HepG2 (cell line): ENCODE results near the gene TSTD1. TPM values are rescaled to one million over a fixed set of nuclear protein-coding genes. Genes with fewer than 3 reads are reported as not detected.

Experiments used
- AGO2 ChIP-seq: fragments of 200-400 bp; formaldehyde crosslinking; optimal IDR thresholded peaks from 2 replicates; pipeline ENCODE3; 2017; ENCODE audit warnings: mild to moderate bottlenecking, low read depth, low read length, moderate library complexity
- ATF7-NPFF ChIP-seq: sonication (generic); formaldehyde crosslinking; IDR thresholded peaks from 2 replicates; pipeline ENCODE4 v1.8.1; 2023; ENCODE audit warnings: mild to moderate bottlenecking, low read depth, missing genetic modification reagents, moderate library complexity
- ETV6 ChIP-seq: sonication (generic); formaldehyde crosslinking; conservative IDR thresholded peaks from 2 replicates; pipeline ENCODE4 v1.4.0; 2020; ENCODE audit warnings: missing genetic modification reagents
- HDAC1 ChIP-seq: sonication (generic); formaldehyde crosslinking; IDR thresholded peaks from 2 replicates; pipeline ENCODE4 v1.5.1; 2020; ENCODE audit warnings: mild to moderate bottlenecking, missing genetic modification reagents
- HNF4A ChIP-seq: sonication (generic); formaldehyde crosslinking; IDR thresholded peaks from 2 replicates; pipeline ENCODE4 v1.4.0; 2020; ENCODE audit warnings: missing genetic modification reagents
- KDM2A ChIP-seq: sonication (generic); formaldehyde crosslinking; IDR thresholded peaks from 2 replicates; pipeline ENCODE4 v1.4.0; 2020; ENCODE audit warnings: low read depth, missing genetic modification reagents, borderline replicate concordance
- LCORL ChIP-seq, 2 experiments: fragments of 450-650 bp in 1 of 2; sonication (generic) in 1 of 2; formaldehyde crosslinking in 1 of 2; IDR thresholded peaks; 2 replicates each; pipeline versions ENCODE4 v1.5.0 to v1.6.1; 2017 to 2020; ENCODE audit warnings: antibody characterized with exemption in 1 of 2, missing genetic modification reagents in 1 of 2
- PATZ1 ChIP-seq: sonication (generic); formaldehyde crosslinking; IDR thresholded peaks from 2 replicates; pipeline ENCODE4 v1.4.0; 2020; ENCODE audit warnings: missing genetic modification reagents
- PPARG ChIP-seq: conservative IDR thresholded peaks from 2 replicates; pipeline ENCODE4 v1.6.1; 2016; ENCODE audit warnings: missing biosample characterization, missing genetic modification reagents
- RCOR2 ChIP-seq: IDR thresholded peaks from 2 replicates; pipeline ENCODE4 v1.6.1; 2016; ENCODE audit warnings: missing biosample characterization, missing genetic modification reagents
- RFX1 ChIP-seq: fragments of 450-650 bp; IDR thresholded peaks from 2 replicates; pipeline ENCODE4 v1.6.1; 2017
- ZBTB10 ChIP-seq: sonication (generic); formaldehyde crosslinking; IDR thresholded peaks from 2 replicates; pipeline ENCODE4 v1.4.0; 2020; ENCODE audit warnings: missing genetic modification reagents, borderline replicate concordance
- ZHX1 ChIP-seq: sonication (generic); formaldehyde crosslinking; IDR thresholded peaks from 2 replicates; pipeline ENCODE4 v1.8.1; 2022; ENCODE audit warnings: low read depth, mild to moderate bottlenecking, missing genetic modification reagents
- ZNF264 ChIP-seq: sonication (generic); formaldehyde crosslinking; IDR thresholded peaks from 2 replicates; pipeline ENCODE4 v1.4.0; 2020; ENCODE audit warnings: missing genetic modification reagents
- ZNF335 ChIP-seq: sonication (generic); formaldehyde crosslinking; IDR thresholded peaks from 2 replicates; pipeline ENCODE4 v1.4.0; 2020; ENCODE audit warnings: missing genetic modification reagents
- ZNF569 ChIP-seq: sonication (generic); formaldehyde crosslinking; IDR thresholded peaks from 2 replicates; pipeline ENCODE4 v1.5.0; 2020; ENCODE audit warnings: mild to moderate bottlenecking, missing genetic modification reagents, moderate library complexity, borderline replicate concordance
- ZNF589 ChIP-seq: sonication (generic); formaldehyde crosslinking; conservative IDR thresholded peaks from 2 replicates; pipeline ENCODE4 v1.8.0; 2022; ENCODE audit warnings: mild to moderate bottlenecking, moderate library complexity, missing genetic modification reagents
- ZNF775 ChIP-seq: sonication (generic); formaldehyde crosslinking; IDR thresholded peaks from 2 replicates; pipeline ENCODE4 v1.4.0; 2020; ENCODE audit warnings: missing genetic modification reagents, mild to moderate bottlenecking, moderate library complexity, borderline replicate concordance
- polyA plus RNA-seq, 8 experiments: library from polyadenylated mRNA; depleted of rRNA in 3 of 8; stranded (reverse) in 7 of 8; unstranded in 1 of 8; fragments of >200 nt; fragmentation: Illumina TruSeq in 4 of 8; extraction: Trizol in 4 of 8; gene quantifications; 2 replicates each; pipeline versions ENCODE4 v1.2.1 to v1.2.3, GENCODE V29; 2011 to 2016; ENCODE audit warnings: low read depth in 4 of 8, missing spikeins in 1 of 8, mixed read lengths in 1 of 8; ENCODE audit not compliant: insufficient read depth in 1 of 8
- total RNA-seq, 5 experiments: library from RNA; depleted of rRNA; stranded (reverse); fragments of >200 nt; fragmentation: Illumina TruSeq; extraction: Trizol; gene quantifications; 2 replicates each; pipeline ENCODE4 v1.2.3, GENCODE V29; 2016; ENCODE audit warnings: low read depth in 1 of 5
- TF ChIP-seq, protein P1 (sequence below): sonication (generic); formaldehyde crosslinking; IDR thresholded peaks from 2 replicates; pipeline ENCODE4 v1.4.0; 2020; ENCODE audit warnings: missing genetic modification reagents, mild to moderate bottlenecking, borderline replicate concordance

TSTD1 gene
- total and polyA plus RNA-seq, 2 of the 13 experiments (the other 11 are each of a cell fraction or from before 2014, with no cell fraction given), result 0.15 to 0.31 TPM

DNA sequence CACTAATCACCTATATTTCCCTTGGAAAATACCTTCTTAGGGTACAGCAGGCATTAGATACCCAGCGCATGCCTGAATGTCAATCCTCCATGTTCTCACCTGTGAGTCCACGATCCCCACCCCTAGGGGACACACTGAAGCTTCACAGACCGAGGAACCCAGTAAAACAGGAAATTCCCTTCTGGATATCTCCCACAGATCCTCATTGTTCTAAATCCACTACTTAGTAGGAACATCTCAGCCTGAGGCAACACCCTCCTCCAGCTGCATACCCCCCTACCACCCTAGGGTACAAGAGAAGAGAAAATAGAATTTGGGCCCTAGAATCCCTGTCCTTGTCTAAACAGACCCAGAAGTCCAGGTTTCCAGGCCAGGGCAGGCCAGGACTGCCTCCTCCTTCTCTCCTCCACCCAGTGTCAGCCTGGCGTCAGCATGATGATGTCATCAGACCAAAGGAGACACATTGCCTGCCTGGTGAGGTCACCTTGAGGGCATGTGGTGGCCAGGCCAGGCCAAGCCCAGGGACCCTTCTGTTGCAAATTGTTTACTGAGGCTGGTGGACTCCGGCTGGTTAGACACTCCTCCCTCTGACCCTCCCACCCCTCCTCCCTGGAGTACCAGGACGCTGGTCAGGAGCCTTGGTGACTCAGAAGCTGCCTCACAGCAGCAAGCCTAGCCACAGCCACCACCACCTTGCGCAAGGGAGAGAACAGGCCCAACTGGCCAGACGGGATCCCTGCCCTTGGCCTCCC, 44.4 kb upstream of the TSTD1 start (continued):
- TF ChIP-seq LCORL (IDR thresholded peaks at IDR 0.05) (no peak), LCORL (CRISPR knock-in tag; IDR thresholded peaks at IDR 0.05) (peak; percentile 34; the same call in 1 of the 2 replicates), RFX1 (no peak), PATZ1 (CRISPR knock-in tag) (peak; percentile 57), ZNF335 (no peak), ZBTB10 (CRISPR knock-in tag) (no peak), PPARG (CRISPR knock-in tag) (no peak), KDM2A (peak; percentile 19; the same call in 1 of the 2 replicates), ZNF589 (CRISPR knock-in tag) (no peak), ZHX1 (peak; percentile 73; the same call in 1 of the 2 replicates), AGO2 (no peak), ETV6 (no peak), RCOR2 (CRISPR knock-in tag) (no peak), HDAC1 (peak; percentile 32), HNF4A (CRISPR knock-in tag) (peak; percentile 19; the same call in 1 of the 2 replicates), ATF7-NPFF (no peak), ZNF264 (CRISPR knock-in tag) (no peak), ZNF775 (CRISPR knock-in tag) (no peak), ZNF569 (CRISPR knock-in tag) (no peak)
- TF ChIP-seq, protein P1, sequence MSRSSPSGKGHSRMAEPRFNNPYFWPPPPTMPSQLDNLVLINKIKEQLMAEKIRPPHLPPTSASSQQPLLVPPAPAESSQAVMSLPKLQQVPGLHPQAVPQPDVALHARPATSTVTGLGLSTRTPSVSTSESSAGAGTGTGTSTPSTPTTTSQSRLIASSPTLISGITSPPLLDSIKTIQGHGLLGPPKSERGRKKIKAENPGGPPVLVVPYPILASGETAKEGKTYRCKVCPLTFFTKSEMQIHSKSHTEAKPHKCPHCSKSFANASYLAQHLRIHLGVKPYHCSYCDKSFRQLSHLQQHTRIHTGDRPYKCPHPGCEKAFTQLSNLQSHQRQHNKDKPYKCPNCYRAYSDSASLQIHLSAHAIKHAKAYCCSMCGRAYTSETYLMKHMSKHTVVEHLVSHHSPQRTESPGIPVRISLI, result no peak
